HEK293 (cell line): Measurements from ENCODE around the gene PPT2.
A peak's percentile ranks its signal among the peaks of the same experiment; 100 is the strongest.

Experiments
- CTCF ChIA-PET: fragments of 350-600 bp; formaldehyde crosslinking; extraction: SDS; loops from one replicate; lab custom pipeline; 2021; ENCODE audit warnings: antibody characterized with exemption; lab: Yijun Ruan, JAX
- POLR2A ChIA-PET: fragments of 300-600 bp; formaldehyde crosslinking; extraction: SDS; loops from one replicate; lab custom pipeline; 2020; ENCODE audit warnings: antibody characterized with exemption, inconsistent platforms; lab: Yijun Ruan, JAX
- H3K27ac ChIP-seq: fragments of 200-500 bp; sonication (Bioruptor generic); 2 replicates; pipeline ENCODE4 v1.5.1; 2014; ENCODE audit warnings: low read depth, low read length, control low read depth, inconsistent platforms; ENCODE audit errors: extremely low read depth
- H3K36me3 ChIP-seq, 2 experiments: fragments of 200-500 bp in 1 of 2; sonication (Bioruptor generic) in 1 of 2; 1 replicate in 1 of 2; 2 replicates in 1 of 2; pipeline ENCODE4 v1.5.1; 2014 to 2017; ENCODE audit warnings: inconsistent platforms in 2 of 2, low read length in 2 of 2; ENCODE audit not compliant: control insufficient read depth in 2 of 2, insufficient read depth in 1 of 2
- H3K4me1 ChIP-seq: fragments of 200-500 bp; sonication (Bioruptor generic); 2 replicates; pipeline ENCODE4 v1.5.1; 2014; ENCODE audit warnings: mild to moderate bottlenecking, low read length, inconsistent platforms; ENCODE audit not compliant: control insufficient read depth, insufficient read depth
- H3K4me3 ChIP-seq: 2 replicates; pipeline ENCODE4 v1.5.1; 2011; ENCODE audit warnings: low read depth, mild to moderate bottlenecking, control low read depth, low read length, moderate library complexity
- H3K9me3 ChIP-seq: fragments of 200-500 bp; sonication (Bioruptor generic); 2 replicates; pipeline ENCODE4 v1.5.1; 2014; ENCODE audit warnings: low read depth, low read length, inconsistent platforms; ENCODE audit not compliant: control insufficient read depth, insufficient read depth
- BCL11B ChIP-seq: fragments of 450-650 bp; formaldehyde crosslinking; IDR thresholded peaks from 2 replicates; pipeline ENCODE4 v1.5.1; 2016; ENCODE audit warnings: low read depth, missing biosample characterization, missing genetic modification characterization
- HOXA7 ChIP-seq: sonication (generic); formaldehyde crosslinking; IDR thresholded peaks from 2 replicates; pipeline ENCODE4 v1.8.1; 2022; ENCODE audit warnings: missing genetic modification reagents, borderline replicate concordance
- HOXC10 ChIP-seq: sonication (generic); formaldehyde crosslinking; IDR thresholded peaks from 2 replicates; pipeline ENCODE4 v1.8.1; 2023; ENCODE audit warnings: mild to moderate bottlenecking, missing genetic modification reagents
- HOXD13 ChIP-seq: sonication (generic); formaldehyde crosslinking; IDR thresholded peaks from 2 replicates; pipeline ENCODE4 v1.8.0; 2022; ENCODE audit warnings: missing genetic modification reagents, borderline replicate concordance
- RBAK ChIP-seq: fragments of 450-650 bp; formaldehyde crosslinking; IDR thresholded peaks from 2 replicates; pipeline ENCODE4 v1.5.1; 2016; ENCODE audit warnings: missing biosample characterization, missing genetic modification characterization
- SCRT2 ChIP-seq: fragments of 450-650 bp; formaldehyde crosslinking; IDR thresholded peaks from 2 replicates; pipeline ENCODE4 v1.5.1; 2016; ENCODE audit warnings: missing biosample characterization, missing genetic modification characterization
- ZIC2 ChIP-seq: fragments of 450-650 bp; formaldehyde crosslinking; IDR thresholded peaks from 2 replicates; pipeline ENCODE4 v1.5.1; 2016; ENCODE audit warnings: missing biosample characterization, missing genetic modification characterization
- ZNF112 ChIP-seq: fragments of 450-650 bp; formaldehyde crosslinking; IDR thresholded peaks from 2 replicates; pipeline ENCODE4 v1.5.0; 2017; ENCODE audit warnings: missing biosample characterization, missing genetic modification characterization
- ZNF157 ChIP-seq: fragments of 450-650 bp; formaldehyde crosslinking; IDR thresholded peaks from 2 replicates; pipeline ENCODE4 v1.5.1; 2016; ENCODE audit warnings: missing biosample characterization, missing genetic modification characterization
- ZNF335 ChIP-seq: fragments of 450-650 bp; formaldehyde crosslinking; conservative IDR thresholded peaks from 2 replicates; pipeline ENCODE4 v1.5.1; 2016; ENCODE audit warnings: missing biosample characterization, missing genetic modification characterization
- ZNF510 ChIP-seq: fragments of 450-650 bp; formaldehyde crosslinking; IDR thresholded peaks from 2 replicates; pipeline ENCODE4 v1.5.1; 2018; ENCODE audit warnings: mild to moderate bottlenecking, missing genetic modification characterization, missing biosample characterization; ENCODE audit not compliant: insufficient replicate concordance
- ZNF571 ChIP-seq: fragments of 450-650 bp; formaldehyde crosslinking; IDR thresholded peaks from 2 replicates; pipeline ENCODE4 v1.5.0; 2017; ENCODE audit warnings: missing biosample characterization, missing genetic modification characterization
- ZNF624 ChIP-seq: fragments of 450-650 bp; formaldehyde crosslinking; IDR thresholded peaks from 2 replicates; pipeline ENCODE4 v1.5.1; 2017; ENCODE audit warnings: missing biosample characterization, missing genetic modification characterization
- ZNF654 ChIP-seq: fragments of 450-650 bp; formaldehyde crosslinking; IDR thresholded peaks from 2 replicates; pipeline ENCODE4 v1.5.1; 2016; ENCODE audit warnings: low read depth, missing biosample characterization, missing genetic modification characterization
- ZNF670 ChIP-seq: fragments of 450-650 bp; formaldehyde crosslinking; IDR thresholded peaks from 2 replicates; pipeline ENCODE4 v1.5.1; 2016; ENCODE audit warnings: missing biosample characterization, missing genetic modification characterization, low read depth
- ZNF777 ChIP-seq: fragments of 450-650 bp; formaldehyde crosslinking; IDR thresholded peaks from 2 replicates; pipeline ENCODE4 v1.5.1; 2017; ENCODE audit warnings: missing biosample characterization, missing genetic modification characterization, borderline replicate concordance
- TF ChIP-seq, protein P1 (sequence below): fragments of 450-650 bp; formaldehyde crosslinking; IDR thresholded peaks from 2 replicates; pipeline ENCODE4 v1.5.1; 2017; ENCODE audit warnings: missing biosample characterization, missing genetic modification characterization
- TF ChIP-seq, protein P2 (sequence below): fragments of 450-650 bp; formaldehyde crosslinking; IDR thresholded peaks from 2 replicates; pipeline ENCODE4 v1.5.1; 2016; ENCODE audit warnings: missing biosample characterization, missing genetic modification characterization
- TF ChIP-seq, protein P3 (sequence below): sonication (generic); formaldehyde crosslinking; IDR thresholded peaks from 2 replicates; pipeline ENCODE4 v1.8.1; 2022; ENCODE audit warnings: mild to moderate bottlenecking, moderate library complexity, missing genetic modification reagents

The PPT2 gene

DNA sequence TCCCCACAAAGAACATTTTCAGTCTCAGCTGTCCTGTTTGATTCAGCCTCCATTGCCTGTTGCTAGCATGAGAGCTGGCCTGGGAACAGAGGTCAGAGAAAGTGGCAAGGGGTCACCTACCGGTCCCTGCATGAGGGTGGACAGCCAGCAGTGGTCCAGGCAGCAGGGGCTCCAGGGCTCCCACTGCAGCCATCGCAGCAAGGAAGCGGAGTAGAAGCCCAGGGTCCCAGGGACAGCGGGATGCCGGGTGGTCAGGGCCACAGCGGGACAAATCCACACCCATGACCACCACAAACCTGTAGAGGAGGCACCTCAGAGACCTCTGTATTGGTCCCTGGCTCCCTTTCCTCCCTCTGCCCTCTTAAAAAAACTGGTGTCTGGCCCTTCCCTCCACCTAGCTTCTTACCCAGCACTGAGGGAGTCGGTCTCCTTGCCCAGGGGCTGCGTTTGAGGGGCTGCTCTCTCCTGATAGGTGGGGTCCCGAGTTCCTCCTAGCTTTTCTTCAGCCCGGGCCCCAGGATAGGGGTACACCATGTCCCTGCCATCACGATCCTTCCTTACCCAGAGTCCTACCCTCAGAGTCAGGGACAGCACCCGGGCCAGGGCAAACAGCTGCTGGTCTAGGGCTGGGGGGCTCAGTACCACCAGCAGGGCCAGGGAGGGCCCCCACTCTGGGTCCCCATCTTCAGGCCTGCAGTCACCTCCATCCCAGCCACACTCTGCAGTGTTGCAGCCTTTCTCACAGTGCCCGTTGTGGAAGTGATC, 47.0 kb downstream of the PPT2 start:
- Histone ChIP-seq H3K4me1 (peaks cover 6% of the 10 kb centered on the region; the same call in 1 of the 2 replicates), H3K9me3 (no peaks in the 10 kb centered on the region), H3K4me3 (no peak overlapping the region), H3K27ac (no peak overlapping the region), H3K36me3 (no peaks in the 10 kb centered on the region)
- POLR2A ChIA-PET: no interaction called here
- TF ChIP-seq ZNF510 (tag by site-specific recombination) (no peak), ZNF624 (tag by site-specific recombination) (no peak), ZNF571 (no peak), BCL11B (tag by site-specific recombination) (no peak), HOXD13 (CRISPR knock-in tag) (no peak), SCRT2 (tag by site-specific recombination) (no peak), ZNF335 (tag by site-specific recombination) (no peak), HOXA7 (CRISPR knock-in tag) (no peak), ZNF670 (tag by site-specific recombination) (no peak)
- TF ChIP-seq, protein P1, sequence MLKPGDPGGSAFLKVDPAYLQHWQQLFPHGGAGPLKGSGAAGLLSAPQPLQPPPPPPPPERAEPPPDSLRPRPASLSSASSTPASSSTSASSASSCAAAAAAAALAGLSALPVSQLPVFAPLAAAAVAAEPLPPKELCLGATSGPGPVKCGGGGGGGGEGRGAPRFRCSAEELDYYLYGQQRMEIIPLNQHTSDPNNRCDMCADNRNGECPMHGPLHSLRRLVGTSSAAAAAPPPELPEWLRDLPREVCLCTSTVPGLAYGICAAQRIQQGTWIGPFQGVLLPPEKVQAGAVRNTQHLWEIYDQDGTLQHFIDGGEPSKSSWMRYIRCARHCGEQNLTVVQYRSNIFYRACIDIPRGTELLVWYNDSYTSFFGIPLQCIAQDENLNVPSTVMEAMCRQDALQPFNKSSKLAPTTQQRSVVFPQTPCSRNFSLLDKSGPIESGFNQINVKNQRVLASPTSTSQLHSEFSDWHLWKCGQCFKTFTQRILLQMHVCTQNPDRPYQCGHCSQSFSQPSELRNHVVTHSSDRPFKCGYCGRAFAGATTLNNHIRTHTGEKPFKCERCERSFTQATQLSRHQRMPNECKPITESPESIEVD (tag by site-specific recombination): no peak
- TF ChIP-seq, protein P2, sequence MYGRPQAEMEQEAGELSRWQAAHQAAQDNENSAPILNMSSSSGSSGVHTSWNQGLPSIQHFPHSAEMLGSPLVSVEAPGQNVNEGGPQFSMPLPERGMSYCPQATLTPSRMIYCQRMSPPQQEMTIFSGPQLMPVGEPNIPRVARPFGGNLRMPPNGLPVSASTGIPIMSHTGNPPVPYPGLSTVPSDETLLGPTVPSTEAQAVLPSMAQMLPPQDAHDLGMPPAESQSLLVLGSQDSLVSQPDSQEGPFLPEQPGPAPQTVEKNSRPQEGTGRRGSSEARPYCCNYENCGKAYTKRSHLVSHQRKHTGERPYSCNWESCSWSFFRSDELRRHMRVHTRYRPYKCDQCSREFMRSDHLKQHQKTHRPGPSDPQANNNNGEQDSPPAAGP (tag by site-specific recombination): no peak
- CTCF ChIA-PET: no interaction called here

DNA sequence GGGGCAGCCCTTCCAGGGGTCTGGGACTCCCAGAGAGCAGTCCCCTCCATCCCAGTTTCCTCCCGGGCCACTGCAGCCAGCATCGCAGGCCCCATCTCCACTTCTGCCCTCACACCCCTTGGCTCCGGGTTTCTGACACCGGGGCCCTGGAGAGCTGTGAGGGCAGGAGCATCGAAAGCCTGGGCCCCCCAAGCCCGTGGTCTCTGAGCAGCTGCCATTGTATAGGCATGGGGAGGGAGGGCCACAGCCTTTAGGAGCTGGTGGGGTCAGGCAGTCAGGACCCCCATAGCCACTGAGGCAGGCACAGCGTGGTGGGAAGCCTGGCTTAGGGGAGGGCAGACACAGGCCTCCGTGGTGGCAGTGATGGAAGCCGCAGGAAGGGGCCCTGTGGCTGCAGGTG, 48.2 kb downstream of the PPT2 start:
- peaks cover 6% of the 10 kb centered on the region; the same call in 1 of the 2 replicates for H3K4me1 ChIP-seq
- H3K27ac ChIP-seq: no peak overlapping the region
- H3K36me3 ChIP-seq: no peaks in the 10 kb centered on the region
- TF ChIP-seq ZNF157 (tag by site-specific recombination): no peak
- TF ChIP-seq ZNF112: no peak
- no peak for TF ChIP-seq ZNF654 (tag by site-specific recombination)
- TF ChIP-seq HOXC10 (CRISPR knock-in tag): no peak
- TF ChIP-seq ZIC2 (tag by site-specific recombination): peak; percentile 12; the same call in 1 of the 2 replicates
- TF ChIP-seq, protein P3, sequence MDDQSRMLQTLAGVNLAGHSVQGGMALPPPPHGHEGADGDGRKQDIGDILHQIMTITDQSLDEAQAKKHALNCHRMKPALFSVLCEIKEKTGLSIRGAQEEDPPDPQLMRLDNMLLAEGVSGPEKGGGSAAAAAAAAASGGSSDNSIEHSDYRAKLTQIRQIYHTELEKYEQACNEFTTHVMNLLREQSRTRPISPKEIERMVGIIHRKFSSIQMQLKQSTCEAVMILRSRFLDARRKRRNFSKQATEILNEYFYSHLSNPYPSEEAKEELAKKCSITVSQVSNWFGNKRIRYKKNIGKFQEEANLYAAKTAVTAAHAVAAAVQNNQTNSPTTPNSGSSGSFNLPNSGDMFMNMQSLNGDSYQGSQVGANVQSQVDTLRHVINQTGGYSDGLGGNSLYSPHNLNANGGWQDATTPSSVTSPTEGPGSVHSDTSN: 0 out of 2 replicates have a peak, but pooled peaks have one; percentile 36
- no peak for TF ChIP-seq ZNF777 (tag by site-specific recombination)
- TF ChIP-seq RBAK (tag by site-specific recombination): no peak
- TF ChIP-seq, all 188 proteins: peak for 2
- POLR2A ChIA-PET: interaction anchor here (1.7 kb wide), 1 partner anchor 12 kb away, joined by 6 read pairs; the partner anchor contains the start of gene PBX2
- CTCF ChIA-PET: interaction anchor here (1.6 to 1.9 kb wide), 2 partner anchors 52 to 83 kb away, joined by 7 to 9 read pairs; no protein-coding TSS in a partner anchor
- H3K9me3 ChIP-seq: no peaks in the 10 kb centered on the region
- H3K4me3 ChIP-seq: no peak overlapping the region
